Activated CD8-positive, alpha-beta T cell treated with anti-CD3 and anti-CD28 coated beads for 36 hours (primary cell): Measurements from ENCODE around the gene ETV1. TPM values are rescaled to one million over a fixed set of nuclear protein-coding genes. Genes with fewer than 3 reads are reported as not detected.
"Not testable (repeated sequence)": the region's sequence is repeated elsewhere in the genome, so short reads cannot be mapped to it uniquely, and the experiment has no call there.

Experiments
- ATAC-seq: fragments of 200-7000 bp; cut with Tn5 transposase; one replicate; pipeline ENCODE4 v1.10.0; 2021; ENCODE audit warnings: mild to moderate bottlenecking, moderate library complexity
- CTCF ChIA-PET: fragments of 350-600 bp; sonication (Branson Sonifier 250); formaldehyde crosslinking; loops from one replicate; lab custom pipeline; 2021; ENCODE audit warnings: antibody characterized with exemption; lab: Charles Lee
- POLR2A ChIA-PET: fragments of 350-600 bp; sonication (Branson Sonifier 250); formaldehyde crosslinking; loops from one replicate; lab custom pipeline; 2021; ENCODE audit warnings: antibody characterized with exemption; lab: Charles Lee
- DNase-seq: peaks from one replicate; pipeline ENCODE4 v3.0.0-alpha.2; 2020
- H3K27ac Mint-ChIP-seq: one replicate; pipeline ENCODE4 v1.8.0; 2021; ENCODE audit warnings: mild to moderate bottlenecking, mixed read lengths
- H3K27me3 Mint-ChIP-seq: one replicate; pipeline ENCODE4 v1.8.0; 2021; ENCODE audit warnings: mixed read lengths
- H3K36me3 Mint-ChIP-seq: one replicate; pipeline ENCODE4 v1.8.0; 2021; ENCODE audit warnings: low read depth, mixed read lengths
- H3K4me1 Mint-ChIP-seq: one replicate; pipeline ENCODE4 v1.8.0; 2021; ENCODE audit warnings: low read depth, mixed read lengths
- H3K4me3 Mint-ChIP-seq: one replicate; pipeline ENCODE4 v1.8.0; 2021; ENCODE audit warnings: mild to moderate bottlenecking, moderate library complexity, mixed read lengths
- H3K9me3 Mint-ChIP-seq: one replicate; pipeline ENCODE4 v1.8.0; 2021; ENCODE audit warnings: mixed read lengths
- CTCF ChIP-seq: fragments of 200-600 bp; IDR thresholded peaks from one replicate; pipeline ENCODE4 v1.8.0; 2022; ENCODE audit warnings: antibody characterized with exemption, mild to moderate bottlenecking
- intact Hi-C: fragments of 100-400 bp; cut with micrococcal nuclease; formaldehyde crosslinking; loops from one replicate; pipeline ENCODE4 v1.10.0; 2022
- total RNA-seq, 2 experiments: library from RNA; stranded (reverse); gene quantifications; one replicate each; pipeline ENCODE4 v1.2.3, GENCODE V29; 2021

ETV1 gene
- total RNA-seq, 2 experiments from 2014 or later = 0.18 to 0.56 TPM

- CTCF ChIA-PET = no interaction called here
- Mint-ChIP-seq H3K4me3 (no peak overlapping the region), H3K27ac (no peak overlapping the region), H3K9me3 (no peaks in the 10 kb centered on the region), H3K36me3 (no peaks in the 10 kb centered on the region), H3K4me1 (no peaks in the 10 kb centered on the region), H3K27me3 (no peaks in the 10 kb centered on the region)
- POLR2A ChIA-PET = no interaction called here
- ATAC-seq (no peak), DNase-seq (no peak)
- intact Hi-C loops = no loop called here
- no peak for TF ChIP-seq CTCF
Measured at GRCh38 chr7:13933536-13933935, 55.9 kb downstream of the ETV1 start.

GRCh38 chr7:13933091-13933490 lies 56.4 kb downstream of the ETV1 start:
- DNase-seq (no peak), ATAC-seq (no peak)
- H3K4me3 Mint-ChIP-seq = no peak overlapping the region
- H3K27ac Mint-ChIP-seq = no peak overlapping the region
- no peaks in the 10 kb centered on the region for H3K4me1 Mint-ChIP-seq
- H3K27me3 Mint-ChIP-seq = no peaks in the 10 kb centered on the region
- ChIA-PET POLR2A (no interaction called here), CTCF (no interaction called here)
- H3K9me3 Mint-ChIP-seq = no peaks in the 10 kb centered on the region
- no peaks in the 10 kb centered on the region for H3K36me3 Mint-ChIP-seq
- no peak for TF ChIP-seq CTCF
- intact Hi-C loops = no loop called here

- no peak for TF ChIP-seq CTCF
- CTCF ChIA-PET = no interaction called here
- DNase-seq (no peak), ATAC-seq (no peak)
- no peak overlapping the region for H3K4me3 Mint-ChIP-seq
- no peaks in the 10 kb centered on the region for H3K27me3 Mint-ChIP-seq
- no peaks in the 10 kb centered on the region for H3K4me1 Mint-ChIP-seq
- no peak overlapping the region for H3K27ac Mint-ChIP-seq
- intact Hi-C loops = no loop called here
- POLR2A ChIA-PET = no interaction called here
- H3K36me3 Mint-ChIP-seq = no peaks in the 10 kb centered on the region
- H3K9me3 Mint-ChIP-seq = no peaks in the 10 kb centered on the region
Measured at GRCh38 chr7:13932131-13932530, 57.3 kb downstream of the ETV1 start.

- Mint-ChIP-seq H3K4me1 (no peaks in the 10 kb centered on the region), H3K36me3 (no peaks in the 10 kb centered on the region), H3K27ac (no peak overlapping the region), H3K9me3 (peaks cover 1% of the 10 kb centered on the region), H3K4me3 (no peak overlapping the region), H3K27me3 (no peaks in the 10 kb centered on the region)
- DNase-seq (no peak), ATAC-seq (no peak)
- CTCF ChIA-PET = no interaction called here
- no peak for TF ChIP-seq CTCF
- POLR2A ChIA-PET = no interaction called here
- intact Hi-C loops = no loop called here
Measured at GRCh38 chr7:13921062-13921461, 68.4 kb downstream of the ETV1 start.

GRCh38 chr7:13920053-13920697 lies 69.3 kb downstream of the ETV1 start:
- TF ChIP-seq CTCF = no peak
- Mint-ChIP-seq H3K9me3 (peaks cover 1% of the 10 kb centered on the region), H3K4me1 (no peaks in the 10 kb centered on the region), H3K4me3 (no peak overlapping the region), H3K27me3 (no peaks in the 10 kb centered on the region), H3K36me3 (no peaks in the 10 kb centered on the region), H3K27ac (no peak overlapping the region)
- DNase-seq (no peak), ATAC-seq (no peak)
- ChIA-PET CTCF (no interaction called here), POLR2A (no interaction called here)
- intact Hi-C loops = no loop called here

- POLR2A ChIA-PET, H3K4me3 Mint-ChIP-seq, intact Hi-C loops, H3K4me1 Mint-ChIP-seq, CTCF ChIA-PET, ATAC-seq, H3K27me3 Mint-ChIP-seq, H3K36me3 Mint-ChIP-seq, H3K27ac Mint-ChIP-seq, H3K9me3 Mint-ChIP-seq, DNase-seq: not testable (repeated sequence)
Measured at GRCh38 chr7:13918333-13918732, 71.1 kb downstream of the ETV1 start.

- H3K4me3 Mint-ChIP-seq, H3K27me3 Mint-ChIP-seq, POLR2A ChIA-PET, DNase-seq, ATAC-seq, H3K9me3 Mint-ChIP-seq, CTCF ChIA-PET, H3K36me3 Mint-ChIP-seq, intact Hi-C loops, H3K4me1 Mint-ChIP-seq, H3K27ac Mint-ChIP-seq: not testable (repeated sequence)
Measured at GRCh38 chr7:13917103-13917502, 72.4 kb downstream of the ETV1 start.
